Prostate gland (tissue), 2 donors: ENCODE results near the gene TMEM248.
A peak's percentile ranks its signal among the peaks of the same experiment; 100 is the strongest.
"Not testable (repeated sequence)": the region's sequence is repeated elsewhere in the genome, so short reads cannot be mapped to it uniquely, and the experiment has no call there.

Source experiments
- CTCF ChIP-seq, 4 experiments: fragments of 200-600 bp in 2 of 4; fragments of 450-650 bp in 2 of 4; sonication (generic) in 2 of 4; IDR thresholded peaks; 1 replicate in 3 of 4; 2 replicates in 1 of 4; pipeline ENCODE4 v1.5.1; 2016 to 2019; ENCODE audit warnings: antibody characterized with exemption in 4 of 4, mild to moderate bottlenecking in 2 of 4, moderate library complexity in 2 of 4
- POLR2A ChIP-seq: fragments of 450-650 bp; IDR thresholded peaks from one replicate; pipeline ENCODE4 v1.6.1; 2016; ENCODE audit warnings: antibody characterized with exemption, mild to moderate bottlenecking
- POLR2AphosphoS5 ChIP-seq: sonication (generic); formaldehyde crosslinking; IDR thresholded peaks from one replicate; pipeline ENCODE4 v1.6.1; 2017; ENCODE audit warnings: antibody characterized with exemption

GRCh38 chr7:66888223-66888622, 32.8 kb upstream of the TMEM248 start:
- not testable (repeated sequence) for TF ChIP-seq POLR2A; CTCF (IDR thresholded peaks at IDR 0.05)
- TF ChIP-seq POLR2AphosphoS5, result peak; percentile 21
